ENCODE measurements around the gene BCLAF1. TPM values are rescaled to one million over a fixed set of nuclear protein-coding genes. Genes with fewer than 3 reads are reported as not detected.
A peak's percentile ranks its signal among the peaks of the same experiment; 100 is the strongest.

Gene BCLAF1
- total RNA-seq (100 to 1,000 TPM; 247 to 269 TPM), polyA plus RNA-seq (130 TPM)

GRCh38 chr6:136289579-136290409 is at the start of gene BCLAF1:
BCLAF1 (minus strand) TSS chr6:136289846; CDS start chr6:136279866, 9,980 bp downstream.
- peak within 1 kb of the TSS; percentile 99 to 100 (median 100) for H3K27ac Mint-ChIP-seq
- H3K4me1 Mint-ChIP-seq, result peaks cover 53 to 71% (median 58%) of the 10 kb centered on the region in 3 donors
- H3K4me3 Mint-ChIP-seq, result peak within 1 kb of the TSS; percentile 94 to 98 (median 98)
- Histone ChIP-seq H3K27me3 (ENCODE audit: insufficient read depth, low read length, poor library complexity, severe bottlenecking) (no peaks in the 10 kb centered on the region), H3K4me1 (ENCODE audit: insufficient read depth, low read length) (peaks cover 58% of the 10 kb centered on the region), H3K27ac (ENCODE audit: low read depth, low read length) (peak within 1 kb of the TSS; percentile 100), H3K9me3 (ENCODE audit: low read length) (no peaks in the 10 kb centered on the region), H3K4me3 (ENCODE audit: low read length) (peak within 1 kb of the TSS; percentile 97), H3K36me3 (ENCODE audit: insufficient read depth, low read length) (no peaks in the 10 kb centered on the region)
- CTCF ChIA-PET, result interaction anchor here (0.9 to 3.9 kb wide), 9 partner anchors 19 to 791 kb away, joined by 3 to 21 read pairs (median 5); partner anchors contain the start of genes MAP3K5 and MTFR2
- POLR2A ChIA-PET, result interaction anchor here (0.5 to 6.0 kb wide), 19 partner anchors 11 to 1578 kb away, joined by 3 to 74 read pairs (median 4); partner anchors contain the start of genes AHI1, HBS1L, MAP3K5 and MTFR2
- H3K9me3 Mint-ChIP-seq, result peaks cover 0 to 7% (median 3%) of the 10 kb centered on the region in 5 donors
- H3K27me3 Mint-ChIP-seq, result peaks cover 0 to 19% of the 10 kb centered on the region in 2 donors
- DNase-seq, result peak; percentile 99 to 100 (median 100)
- peaks cover 0 to 39% (median 4%) of the 10 kb centered on the region in 3 donors for H3K36me3 Mint-ChIP-seq

GRCh38 chr6:136338486-136338885 is 48.8 kb upstream of the BCLAF1 start:
- H3K9me3 Mint-ChIP-seq, result no peaks in the 10 kb centered on the region
- no peak for DNase-seq
- Histone ChIP-seq H3K4me3 (ENCODE audit: low read length) (no peak overlapping the region), H3K9me3 (ENCODE audit: low read length) (no peaks in the 10 kb centered on the region), H3K27ac (ENCODE audit: low read depth, low read length) (no peak overlapping the region), H3K36me3 (ENCODE audit: insufficient read depth, low read length) (no peaks in the 10 kb centered on the region), H3K4me1 (ENCODE audit: insufficient read depth, low read length) (no peaks in the 10 kb centered on the region), H3K27me3 (ENCODE audit: insufficient read depth, low read length, poor library complexity, severe bottlenecking) (no peaks in the 10 kb centered on the region)
- H3K27ac Mint-ChIP-seq, result no peak overlapping the region
- ChIA-PET CTCF (interaction anchor here (0.7 kb wide), 1 partner anchor 13 kb away, joined by 3 read pairs; no protein-coding TSS in a partner anchor), POLR2A (no interaction called here)
- no peak overlapping the region for H3K4me3 Mint-ChIP-seq
- no peaks in the 10 kb centered on the region for H3K36me3 Mint-ChIP-seq
- H3K4me1 Mint-ChIP-seq, result no peaks in the 10 kb centered on the region
- peaks cover 0 to 6% of the 10 kb centered on the region in 2 donors for H3K27me3 Mint-ChIP-seq

DNA sequence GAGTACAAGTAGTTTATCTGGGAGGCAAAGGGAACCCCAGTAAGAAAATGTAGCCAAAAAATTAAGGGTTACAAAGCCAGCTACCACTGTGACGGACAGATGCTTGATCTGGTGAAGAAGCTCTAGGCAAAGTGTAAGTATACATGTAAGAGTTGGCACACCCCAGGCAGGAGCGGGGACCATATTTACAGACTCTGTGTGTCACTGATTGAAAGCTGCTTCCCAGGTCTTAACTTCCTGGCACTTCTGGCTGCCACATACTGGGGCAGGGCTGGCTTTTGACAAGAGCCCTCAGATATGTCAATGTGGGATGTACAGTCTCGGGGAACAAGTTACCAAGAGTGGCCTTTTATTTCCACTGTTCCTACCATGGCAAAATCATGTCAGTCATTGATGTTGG is 48.0 kb upstream of the BCLAF1 start:
- ChIA-PET POLR2A (no interaction called here), CTCF (interaction anchor here (1.0 to 1.4 kb wide), 2 partner anchors 13 to 20 kb away, joined by 3 read pairs; no protein-coding TSS in a partner anchor)
- no peak overlapping the region for H3K27ac ChIP-seq (ENCODE audit: low read depth, low read length)
- H3K9me3 Mint-ChIP-seq, result no peaks in the 10 kb centered on the region
- H3K9me3 ChIP-seq (ENCODE audit: low read length), result no peaks in the 10 kb centered on the region
- H3K36me3 Mint-ChIP-seq, result no peaks in the 10 kb centered on the region
- no peaks in the 10 kb centered on the region for H3K4me1 Mint-ChIP-seq
- no peak overlapping the region for H3K27ac Mint-ChIP-seq
- H3K36me3 ChIP-seq (ENCODE audit: insufficient read depth, low read length), result no peaks in the 10 kb centered on the region
- H3K4me3 Mint-ChIP-seq, result no peak overlapping the region
- peaks cover 0 to 6% of the 10 kb centered on the region in 2 donors for H3K27me3 Mint-ChIP-seq
- no peak overlapping the region for H3K4me3 ChIP-seq (ENCODE audit: low read length)
- no peak for DNase-seq
- no peaks in the 10 kb centered on the region for H3K27me3 ChIP-seq (ENCODE audit: insufficient read depth, low read length, poor library complexity, severe bottlenecking)
- H3K4me1 ChIP-seq (ENCODE audit: insufficient read depth, low read length), result no peaks in the 10 kb centered on the region

DNA sequence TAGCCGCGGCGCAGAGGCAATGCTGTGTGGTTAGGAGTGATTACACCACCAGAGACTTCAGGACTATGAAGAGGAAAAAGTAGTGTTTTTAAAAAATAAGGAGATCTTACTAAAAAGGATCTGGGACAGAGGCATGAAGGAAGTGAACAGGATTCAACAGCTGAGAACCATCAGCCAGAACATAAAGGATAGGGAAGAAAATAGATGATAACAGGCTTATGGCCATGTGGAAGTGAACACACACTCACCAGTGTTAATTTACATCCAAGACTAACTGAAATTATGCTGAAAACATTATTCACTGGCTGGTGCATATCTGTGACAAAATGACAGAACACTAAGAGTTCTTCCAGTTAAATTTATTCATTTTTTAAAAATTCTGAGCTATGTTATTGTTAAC is 47.5 kb upstream of the BCLAF1 start:
- Histone ChIP-seq H3K27ac (ENCODE audit: low read depth, low read length) (no peak overlapping the region), H3K4me1 (ENCODE audit: insufficient read depth, low read length) (no peaks in the 10 kb centered on the region), H3K9me3 (ENCODE audit: low read length) (no peaks in the 10 kb centered on the region), H3K27me3 (ENCODE audit: insufficient read depth, low read length, poor library complexity, severe bottlenecking) (no peaks in the 10 kb centered on the region), H3K36me3 (ENCODE audit: insufficient read depth, low read length) (no peaks in the 10 kb centered on the region), H3K4me3 (ENCODE audit: low read length) (no peak overlapping the region)
- no peaks in the 10 kb centered on the region for H3K4me1 Mint-ChIP-seq
- ChIA-PET CTCF (interaction anchor here (1.0 to 1.4 kb wide), 2 partner anchors 13 to 19 kb away, joined by 3 read pairs; no protein-coding TSS in a partner anchor), POLR2A (no interaction called here)
- no peak for DNase-seq
- H3K9me3 Mint-ChIP-seq, result no peaks in the 10 kb centered on the region
- peaks cover 0 to 4% of the 10 kb centered on the region in 2 donors for H3K27me3 Mint-ChIP-seq
- H3K4me3 Mint-ChIP-seq, result no peak overlapping the region
- no peak overlapping the region for H3K27ac Mint-ChIP-seq
- H3K36me3 Mint-ChIP-seq, result no peaks in the 10 kb centered on the region

GRCh38 chr6:136335736-136336363 is 46.2 kb upstream of the BCLAF1 start:
- H3K4me3 ChIP-seq (ENCODE audit: low read length), result no peak overlapping the region
- CTCF ChIA-PET, result no interaction called here

DNA sequence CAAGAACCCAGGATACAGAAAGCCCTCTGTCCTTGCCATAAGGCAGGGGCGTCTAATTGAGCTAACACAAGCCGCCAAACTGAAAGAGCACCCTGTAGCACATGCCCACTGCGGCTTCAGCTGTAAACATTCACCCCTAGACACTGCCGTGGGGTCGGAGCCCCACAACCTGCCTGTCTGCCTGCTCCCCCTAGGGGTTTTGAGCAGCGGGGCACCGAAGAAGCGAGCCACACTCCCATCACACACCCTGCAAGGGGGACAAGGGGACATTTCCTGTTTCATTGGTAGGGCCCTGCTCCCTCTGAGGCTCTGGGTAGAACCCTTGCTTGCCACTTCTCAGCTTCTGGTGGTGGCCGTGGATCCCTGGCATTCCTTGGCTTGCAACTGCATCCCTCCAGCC is 45.2 kb upstream of the BCLAF1 start:
- Histone ChIP-seq H3K27me3 (ENCODE audit: insufficient read depth, low read length, poor library complexity, severe bottlenecking) (no peaks in the 10 kb centered on the region), H3K27ac (ENCODE audit: low read depth, low read length) (no peak overlapping the region), H3K36me3 (ENCODE audit: insufficient read depth, low read length) (no peaks in the 10 kb centered on the region), H3K9me3 (ENCODE audit: low read length) (no peaks in the 10 kb centered on the region), H3K4me3 (ENCODE audit: low read length) (no peak overlapping the region), H3K4me1 (ENCODE audit: insufficient read depth, low read length) (no peaks in the 10 kb centered on the region)
- DNase-seq, result no peak
- Mint-ChIP-seq H3K27me3 (peaks cover 0 to 4% of the 10 kb centered on the region in 2 donors), H3K9me3 (no peaks in the 10 kb centered on the region), H3K4me1 (no peaks in the 10 kb centered on the region), H3K4me3 (no peak overlapping the region), H3K36me3 (no peaks in the 10 kb centered on the region), H3K27ac (no peak overlapping the region)
- POLR2A ChIA-PET, result no interaction called here
- CTCF ChIA-PET, result no interaction called here

More at GRCh38 chr6:136335736-136336363, 46.2 kb upstream of the BCLAF1 start:
- Mint-ChIP-seq H3K4me3 (no peak overlapping the region), H3K4me1 (no peaks in the 10 kb centered on the region), H3K36me3 (no peaks in the 10 kb centered on the region), H3K27me3 (peaks cover 0 to 4% of the 10 kb centered on the region in 2 donors), H3K9me3 (no peaks in the 10 kb centered on the region), H3K27ac (no peak overlapping the region)
- H3K9me3 ChIP-seq (ENCODE audit: low read length), result no peaks in the 10 kb centered on the region
- no peak overlapping the region for H3K27ac ChIP-seq (ENCODE audit: low read depth, low read length)
- POLR2A ChIA-PET, result no interaction called here
- no peaks in the 10 kb centered on the region for H3K4me1 ChIP-seq (ENCODE audit: insufficient read depth, low read length)
- H3K27me3 ChIP-seq (ENCODE audit: insufficient read depth, low read length, poor library complexity, severe bottlenecking), result no peaks in the 10 kb centered on the region
- no peaks in the 10 kb centered on the region for H3K36me3 ChIP-seq (ENCODE audit: insufficient read depth, low read length)
- DNase-seq, result no peak

DNA sequence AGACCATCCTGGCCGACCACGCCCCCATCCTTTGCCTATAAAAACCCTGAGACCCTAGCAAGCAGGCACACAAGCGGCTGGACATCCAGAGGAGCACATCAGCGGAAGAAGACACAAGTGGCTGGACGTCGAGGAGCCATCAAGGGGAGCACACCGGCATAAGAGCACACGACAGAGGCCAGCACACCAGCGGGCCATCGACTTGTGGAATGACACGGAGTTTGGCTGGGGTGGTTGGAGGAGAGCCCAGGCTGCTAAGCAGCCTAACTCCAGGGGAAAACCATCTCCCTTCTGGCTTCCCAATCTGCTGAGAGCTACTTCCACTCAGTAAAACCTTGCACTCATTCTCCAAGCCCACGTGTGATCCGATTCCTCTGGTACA is 44.8 kb upstream of the BCLAF1 start:
- H3K27me3 Mint-ChIP-seq, result peaks cover 0 to 6% of the 10 kb centered on the region in 2 donors
- POLR2A ChIA-PET, result no interaction called here
- no peaks in the 10 kb centered on the region for H3K27me3 ChIP-seq (ENCODE audit: insufficient read depth, low read length, poor library complexity, severe bottlenecking)
- H3K4me3 ChIP-seq (ENCODE audit: low read length), result no peak overlapping the region
- no peaks in the 10 kb centered on the region for H3K4me1 Mint-ChIP-seq
- CTCF ChIA-PET, result no interaction called here
- DNase-seq, result no peak
- no peaks in the 10 kb centered on the region for H3K9me3 Mint-ChIP-seq
- no peak overlapping the region for H3K4me3 Mint-ChIP-seq
- no peak overlapping the region for H3K27ac ChIP-seq (ENCODE audit: low read depth, low read length)
- H3K4me1 ChIP-seq (ENCODE audit: insufficient read depth, low read length), result no peaks in the 10 kb centered on the region
- H3K9me3 ChIP-seq (ENCODE audit: low read length), result no peaks in the 10 kb centered on the region
- H3K36me3 Mint-ChIP-seq, result no peaks in the 10 kb centered on the region
- no peaks in the 10 kb centered on the region for H3K36me3 ChIP-seq (ENCODE audit: insufficient read depth, low read length)
- H3K27ac Mint-ChIP-seq, result no peak overlapping the region
